IMR-90 (cell line): Measurements from ENCODE around the gene MIOX. TPM values are rescaled to one million over a fixed set of nuclear protein-coding genes. Genes with fewer than 3 reads are reported as not detected.
A peak's percentile ranks its signal among the peaks of the same experiment; 100 is the strongest.

Experiments used
- ATAC-seq: fragments of 200-7000 bp; cut with Tn5 transposase; 2 replicates; pipeline ENCODE4 v1.9.1; 2020; ENCODE audit warnings: low read depth, mild to moderate bottlenecking, moderate library complexity
- BruUV-seq: library from RNA; stranded (reverse); fragments of 400-500 nt; replicated peaks from 2 replicates; lab custom pipeline; 2021; lab: Mats Ljungman, UMichigan
- CTCF ChIA-PET: fragments of 300-600 bp; formaldehyde crosslinking; extraction: SDS; loops from one replicate; lab custom pipeline; 2021; ENCODE audit warnings: antibody characterized with exemption; lab: Yijun Ruan, JAX
- POLR2A ChIA-PET: fragments of 300-600 bp; sonication (Branson Sonifier 250); formaldehyde crosslinking; loops from one replicate; lab custom pipeline; 2022; ENCODE audit warnings: antibody characterized with exemption; ENCODE audit not compliant: unreplicated experiment; lab: Charles Lee
- DNase-seq: peaks from one replicate; pipeline ENCODE4 v3.0.0; 2013
- H2AFZ ChIP-seq: replicated peaks from 2 replicates; pipeline ENCODE3; 2013; ENCODE audit warnings: low read length, mild to moderate bottlenecking; ENCODE audit not compliant: poor library complexity
- H2AK5ac ChIP-seq: 2 replicates; pipeline ENCODE4 v1.6.1; 2013; ENCODE audit warnings: low read depth, low read length, inconsistent platforms
- H2AK9ac ChIP-seq: replicated peaks from 2 replicates; pipeline ENCODE3; 2013; ENCODE audit warnings: mild to moderate bottlenecking, low read depth, low read length, moderate library complexity; ENCODE audit not compliant: poor library complexity
- H2BK120ac ChIP-seq: 2 replicates; pipeline ENCODE4 v1.6.1; 2013; ENCODE audit warnings: low read depth, low read length, inconsistent platforms
- H2BK15ac ChIP-seq: 3 replicates; pipeline ENCODE4 v1.6.1; 2013; ENCODE audit warnings: low read depth, low read length, inconsistent platforms
- H2BK20ac ChIP-seq: 2 replicates; pipeline ENCODE4 v1.6.1; 2013; ENCODE audit warnings: low read depth, mild to moderate bottlenecking, inconsistent platforms, low read length, moderate library complexity
- H2BK5ac ChIP-seq: 2 replicates; pipeline ENCODE4 v1.6.1; 2013; ENCODE audit warnings: mild to moderate bottlenecking, low read depth, low read length, inconsistent platforms; ENCODE audit not compliant: poor library complexity, severe bottlenecking
- H3K14ac ChIP-seq: replicated peaks from 2 replicates; pipeline ENCODE4 v1.6.1; 2013; ENCODE audit warnings: low read depth, low read length, inconsistent platforms
- H3K18ac ChIP-seq: 2 replicates; pipeline ENCODE4 v1.6.1; 2013; ENCODE audit warnings: low read depth, low read length, control low read depth
- H3K23ac ChIP-seq: 2 replicates; pipeline ENCODE4 v1.6.1; 2013; ENCODE audit warnings: low read depth, low read length, inconsistent platforms
- H3K27ac ChIP-seq: 2 replicates; pipeline ENCODE4 v1.5.1; 2013; ENCODE audit warnings: mild to moderate bottlenecking, control low read depth, low read length; ENCODE audit not compliant: insufficient read depth
- H3K27me3 ChIP-seq: 2 replicates; pipeline ENCODE4 v1.6.1; 2013; ENCODE audit warnings: low read length; ENCODE audit not compliant: control insufficient read depth, insufficient read depth
- H3K36me3 ChIP-seq: 2 replicates; pipeline ENCODE4 v1.6.1; 2013; ENCODE audit warnings: low read length, mixed read lengths; ENCODE audit not compliant: control insufficient read depth, insufficient read depth
- H3K4ac ChIP-seq: 2 replicates; pipeline ENCODE4 v1.6.1; 2013; ENCODE audit warnings: low read depth, low read length, inconsistent platforms
- H3K4me1 ChIP-seq: 2 replicates; pipeline ENCODE4 v1.6.1; 2013; ENCODE audit warnings: low read length, mixed read lengths; ENCODE audit not compliant: control insufficient read depth, insufficient read depth
- H3K4me2 ChIP-seq: 2 replicates; pipeline ENCODE4 v1.6.1; 2013; ENCODE audit warnings: low read depth, mild to moderate bottlenecking, control low read depth, low read length, moderate library complexity
- H3K4me3 ChIP-seq: 2 replicates; pipeline ENCODE4 v1.5.1; 2013; ENCODE audit warnings: low read depth, mild to moderate bottlenecking, control low read depth, low read length, moderate library complexity; ENCODE audit not compliant: insufficient read depth
- H3K56ac ChIP-seq: 2 replicates; pipeline ENCODE4 v1.6.1; 2013; ENCODE audit warnings: low read length, inconsistent platforms; ENCODE audit not compliant: insufficient read depth; ENCODE audit errors: extremely low read depth
- H3K79me1 ChIP-seq, 2 experiments: 2 replicates each; pipeline ENCODE4 v1.6.1; 2013; ENCODE audit warnings: low read length in 2 of 2, inconsistent platforms in 1 of 2, low read depth in 1 of 2
- H3K9ac ChIP-seq: 2 replicates; pipeline ENCODE4 v1.6.1; 2013; ENCODE audit warnings: low read depth, low read length, control low read depth
- H3K9me1 ChIP-seq: 2 replicates; pipeline ENCODE4 v1.6.1; 2013; ENCODE audit warnings: low read length, inconsistent platforms; ENCODE audit not compliant: insufficient read depth
- H3K9me3 ChIP-seq: 2 replicates; pipeline ENCODE4 v1.6.1; 2013; ENCODE audit warnings: low read length; ENCODE audit not compliant: control insufficient read depth, insufficient read depth
- H4K20me1 ChIP-seq: 2 replicates; pipeline ENCODE4 v1.6.1; 2013; ENCODE audit warnings: low read length, inconsistent platforms; ENCODE audit not compliant: insufficient read depth
- H4K5ac ChIP-seq: 2 replicates; pipeline ENCODE4 v1.6.1; 2013; ENCODE audit warnings: mild to moderate bottlenecking, low read depth, low read length, control low read depth
- H4K8ac ChIP-seq, 2 experiments: 2 replicates each; pipeline ENCODE4 v1.6.1; 2013; ENCODE audit warnings: low read depth in 2 of 2, low read length in 2 of 2, control low read depth in 1 of 2, inconsistent platforms in 1 of 2
- H4K91ac ChIP-seq: 2 replicates; pipeline ENCODE4 v1.6.1; 2013; ENCODE audit warnings: low read depth, low read length, inconsistent platforms; ENCODE audit not compliant: insufficient read depth
- CTCF ChIP-seq: conservative IDR thresholded peaks from 2 replicates; pipeline ENCODE4 v1.5.1; 2012; ENCODE audit warnings: mild to moderate bottlenecking, low read depth, low read length, improper control_type of control experiment
- MAFK ChIP-seq: IDR thresholded peaks from 2 replicates; pipeline ENCODE4 v1.6.1; 2012; ENCODE audit warnings: low read depth, low read length, improper control_type of control experiment
- MXI1 ChIP-seq: IDR thresholded peaks from 2 replicates; pipeline ENCODE4 v1.6.1; 2012; ENCODE audit warnings: low read depth, mild to moderate bottlenecking, low read length, moderate library complexity, borderline replicate concordance
- SMC3 ChIP-seq: fragments of 150-350 bp; IDR thresholded peaks from 2 replicates; pipeline ENCODE4 v1.6.1; 2016; ENCODE audit warnings: low read depth, mild to moderate bottlenecking, antibody characterized with exemption, low read length, moderate library complexity
- WGBS, 2 experiments: methylation state at CpG; one replicate each; pipeline versions ENCODE4 v1.1.5 to v1.1.7; 2013; ENCODE audit warnings: missing lambda C conversion rate in 2 of 2; ENCODE audit not compliant: insufficient read length in 1 of 2; ENCODE audit errors: extremely low coverage in 2 of 2; 5-methylcytosine and 5-hydroxymethylcytosine counted together
- dilution Hi-C: fragments of 300-500 bp; cut with HindIII; formaldehyde crosslinking; loops from one replicate; pipeline ENCODE4 v1.14.3; 2018; ENCODE audit warnings: low sequenced_read_pairs; ENCODE audit not compliant: unreplicated experiment
- in situ Hi-C: fragments of 300-500 bp; cut with MboI; formaldehyde crosslinking; loops from 3 replicates; pipeline ENCODE4 v1.14.3; 2019; ENCODE audit warnings: low sequenced_read_pairs, inconsistent platforms, mixed read lengths
- intact Hi-C: fragments of 100-400 bp; cut with micrococcal nuclease; formaldehyde crosslinking; loops from 2 replicates; pipeline ENCODE4 v1.10.0; 2022
- polyA plus RNA-seq, 3 experiments: library from polyadenylated mRNA; depleted of rRNA; stranded (reverse); fragments of >200 nt; gene quantifications; 2 replicates each; pipeline ENCODE4 v1.2.3, GENCODE V29; 2012; ENCODE audit warnings: low replicate concordance in 1 of 3
- total RNA-seq: library from RNA; depleted of rRNA; stranded (reverse); fragments of >200 nt; gene quantifications from 2 replicates; pipeline ENCODE4 v1.2.3, GENCODE V29; 2012

MIOX gene
- total and polyA plus RNA-seq, 2 of the 4 experiments (the other 2 are of a cell fraction): not detected

GRCh38 chr22:50464451-50464850 is 22.2 kb upstream of the MIOX start:
- CTCF ChIA-PET: no interaction called here
- DNase-seq (no peak), ATAC-seq (no peak)
- intact Hi-C loops: no loop called here
- Histone ChIP-seq H4K91ac (no peak overlapping the region), H3K4me3 (no peak overlapping the region), H2BK120ac (no peak overlapping the region), H4K5ac (no peak overlapping the region), H3K23ac (no peak overlapping the region), H3K9me1 (no peaks in the 10 kb centered on the region), H3K56ac (no peak overlapping the region), H3K36me3 (peaks cover 81% of the 10 kb centered on the region), H2BK5ac (no peak overlapping the region), H3K27ac (no peak overlapping the region), H2BK20ac (no peak overlapping the region), H3K18ac (no peak overlapping the region), H3K4me1 (no peaks in the 10 kb centered on the region), H3K9me3 (no peaks in the 10 kb centered on the region), H2BK15ac (no peak overlapping the region), H3K4me2 (no peak overlapping the region), H4K20me1 (peaks cover 27% of the 10 kb centered on the region), H3K14ac (no peak overlapping the region), H3K9ac (no peak overlapping the region), H3K79me1 (peaks cover 12 to 29% of the 10 kb centered on the region in 2 experiments; a peak in 3 of 4 replicates), H2AK9ac (no peak overlapping the region), H4K8ac (no peak overlapping the region), H2AK5ac (no peak overlapping the region), H2AFZ (no peak overlapping the region), H3K4ac (no peak overlapping the region), H3K27me3 (no peaks in the 10 kb centered on the region)
- POLR2A ChIA-PET: no interaction called here
- 91% methylated on average over 20 of the region's 24 CpGs; no CpG with 5 or more reads in 1 of the 2 experiments for WGBS, 2 experiments
- in situ Hi-C loops: no loop called here
- no peak for TF ChIP-seq SMC3
- TF ChIP-seq MXI1: no peak
- TF ChIP-seq MAFK: no peak
- TF ChIP-seq CTCF: no peak
- TSS peak; percentile 39 for BruUV-seq
- dilution Hi-C loops: no loop called here
